A673 (cell line): Measurements from ENCODE around the gene DNAH8.

Source experiments
- EZH2 ChIP-seq: fragments of 200-600 bp; sonication (generic); IDR thresholded peaks from 2 replicates; pipeline ENCODE4 v1.6.1; 2017; ENCODE audit warnings: borderline replicate concordance, low read depth, mild to moderate bottlenecking, mixed read lengths, antibody characterized with exemption, low read length; ENCODE audit not compliant: poor library complexity, severe bottlenecking
- TF ChIP-seq, protein P1 (sequence below): fragments of 300-800, 200-600 bp; sonication (generic); conservative IDR thresholded peaks from 2 replicates; pipeline ENCODE4 v1.5.1; 2017; ENCODE audit warnings: low read depth, mild to moderate bottlenecking, antibody characterized with exemption, low read length, moderate library complexity, mixed read lengths

GRCh38 chr6:38929560-38929959, 214.4 kb downstream of the DNAH8 start:
- no peak for TF ChIP-seq EZH2
- TF ChIP-seq, protein P1, sequence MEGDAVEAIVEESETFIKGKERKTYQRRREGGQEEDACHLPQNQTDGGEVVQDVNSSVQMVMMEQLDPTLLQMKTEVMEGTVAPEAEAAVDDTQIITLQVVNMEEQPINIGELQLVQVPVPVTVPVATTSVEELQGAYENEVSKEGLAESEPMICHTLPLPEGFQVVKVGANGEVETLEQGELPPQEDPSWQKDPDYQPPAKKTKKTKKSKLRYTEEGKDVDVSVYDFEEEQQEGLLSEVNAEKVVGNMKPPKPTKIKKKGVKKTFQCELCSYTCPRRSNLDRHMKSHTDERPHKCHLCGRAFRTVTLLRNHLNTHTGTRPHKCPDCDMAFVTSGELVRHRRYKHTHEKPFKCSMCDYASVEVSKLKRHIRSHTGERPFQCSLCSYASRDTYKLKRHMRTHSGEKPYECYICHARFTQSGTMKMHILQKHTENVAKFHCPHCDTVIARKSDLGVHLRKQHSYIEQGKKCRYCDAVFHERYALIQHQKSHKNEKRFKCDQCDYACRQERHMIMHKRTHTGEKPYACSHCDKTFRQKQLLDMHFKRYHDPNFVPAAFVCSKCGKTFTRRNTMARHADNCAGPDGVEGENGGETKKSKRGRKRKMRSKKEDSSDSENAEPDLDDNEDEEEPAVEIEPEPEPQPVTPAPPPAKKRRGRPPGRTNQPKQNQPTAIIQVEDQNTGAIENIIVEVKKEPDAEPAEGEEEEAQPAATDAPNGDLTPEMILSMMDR, result no peak
